Activated CD4-positive, alpha-beta T cell treated with anti-CD3 and anti-CD28 coated beads for 36 hours (primary cell): ENCODE measurements around the gene POLN. TPM values are rescaled to one million over a fixed set of nuclear protein-coding genes. Genes with fewer than 3 reads are reported as not detected.
"Not testable (repeated sequence)": the region's sequence is repeated elsewhere in the genome, so short reads cannot be mapped to it uniquely, and the experiment has no call there.

Experiments used
- ATAC-seq: fragments of 200-7000 bp; cut with Tn5 transposase; one replicate; pipeline ENCODE4 v1.10.0; 2021; ENCODE audit warnings: mild to moderate bottlenecking, moderate library complexity
- CTCF ChIA-PET: fragments of 350-600 bp; sonication (Branson Sonifier 250); formaldehyde crosslinking; loops from one replicate; lab custom pipeline; 2021; ENCODE audit warnings: antibody characterized with exemption; lab: Charles Lee
- POLR2A ChIA-PET: fragments of 350-600 bp; sonication (Branson Sonifier 250); formaldehyde crosslinking; loops from one replicate; lab custom pipeline; 2021; ENCODE audit warnings: antibody characterized with exemption, inconsistent platforms; lab: Charles Lee
- DNase-seq: peaks from one replicate; pipeline ENCODE4 v3.0.0-alpha.2; 2020
- H3K27ac Mint-ChIP-seq: one replicate; pipeline ENCODE4 v1.8.0; 2021; ENCODE audit warnings: mixed read lengths
- H3K27me3 Mint-ChIP-seq: one replicate; pipeline ENCODE4 v1.8.0; 2021; ENCODE audit warnings: mixed read lengths
- H3K36me3 Mint-ChIP-seq: one replicate; pipeline ENCODE4 v1.8.0; 2021; ENCODE audit warnings: low read depth, mixed read lengths
- H3K4me1 Mint-ChIP-seq: one replicate; pipeline ENCODE4 v1.8.0; 2021; ENCODE audit warnings: mixed read lengths
- H3K4me3 Mint-ChIP-seq: one replicate; pipeline ENCODE4 v1.8.0; 2021; ENCODE audit warnings: mild to moderate bottlenecking, moderate library complexity, mixed read lengths
- H3K9me3 Mint-ChIP-seq: one replicate; pipeline ENCODE4 v1.8.0; 2021; ENCODE audit warnings: low read depth, mixed read lengths
- intact Hi-C, 2 experiments: fragments of 100-400 bp; cut with DNase I in 1 of 2; cut with micrococcal nuclease in 1 of 2; formaldehyde crosslinking; loops; one replicate each; pipeline versions ENCODE4 v1.14.2 to v1.15.1; 2022 to 2024; cut with DNase I, micrococcal nuclease
- total RNA-seq, 2 experiments: library from RNA; stranded (reverse); gene quantifications; one replicate each; pipeline ENCODE4 v1.2.3, GENCODE V29; 2021

The POLN gene
- total RNA-seq, 2 experiments from 2014 or later = 2.3 to 3.2 TPM

GRCh38 chr4:2168469-2169319 is 73.2 kb downstream of the POLN start:
- ChIA-PET POLR2A (no interaction called here), CTCF (interaction anchor here (0.6 to 1.0 kb wide), 3 partner anchors 26 to 339 kb away, joined by 3 read pairs; no protein-coding TSS in a partner anchor)
- ATAC-seq (no peak), DNase-seq (no peak)
- intact Hi-C loops = no loop called here
- H3K27ac Mint-ChIP-seq = no peak overlapping the region
- H3K36me3 Mint-ChIP-seq = no peaks in the 10 kb centered on the region
- no peaks in the 10 kb centered on the region for H3K9me3 Mint-ChIP-seq
- H3K27me3 Mint-ChIP-seq = no peaks in the 10 kb centered on the region
- H3K4me3 Mint-ChIP-seq = no peak overlapping the region
- H3K4me1 Mint-ChIP-seq = peaks cover 19% of the 10 kb centered on the region

- Mint-ChIP-seq H3K36me3 (no peaks in the 10 kb centered on the region), H3K27me3 (no peaks in the 10 kb centered on the region), H3K9me3 (no peaks in the 10 kb centered on the region), H3K4me1 (no peaks in the 10 kb centered on the region), H3K4me3 (no peak overlapping the region), H3K27ac (no peak overlapping the region)
- no peak for ATAC-seq
- ChIA-PET POLR2A (no interaction called here), CTCF (interaction anchor here (0.7 kb wide), 1 partner anchor 688 kb away, joined by 4 read pairs; no protein-coding TSS in a partner anchor)
- intact Hi-C loops = no loop called here
- DNase-seq = no peak
Observed at GRCh38 chr4:2166253-2166652, 75.7 kb downstream of the POLN start.

- intact Hi-C loops = no loop called here
- DNase-seq (no peak), ATAC-seq (no peak)
- Mint-ChIP-seq H3K36me3 (no peaks in the 10 kb centered on the region), H3K27ac (no peak overlapping the region), H3K4me1 (no peaks in the 10 kb centered on the region), H3K27me3 (no peaks in the 10 kb centered on the region), H3K9me3 (no peaks in the 10 kb centered on the region), H3K4me3 (no peak overlapping the region)
- POLR2A ChIA-PET = no interaction called here
- CTCF ChIA-PET = no interaction called here
Observed at GRCh38 chr4:2165391-2165790, 76.5 kb downstream of the POLN start.

DNA sequence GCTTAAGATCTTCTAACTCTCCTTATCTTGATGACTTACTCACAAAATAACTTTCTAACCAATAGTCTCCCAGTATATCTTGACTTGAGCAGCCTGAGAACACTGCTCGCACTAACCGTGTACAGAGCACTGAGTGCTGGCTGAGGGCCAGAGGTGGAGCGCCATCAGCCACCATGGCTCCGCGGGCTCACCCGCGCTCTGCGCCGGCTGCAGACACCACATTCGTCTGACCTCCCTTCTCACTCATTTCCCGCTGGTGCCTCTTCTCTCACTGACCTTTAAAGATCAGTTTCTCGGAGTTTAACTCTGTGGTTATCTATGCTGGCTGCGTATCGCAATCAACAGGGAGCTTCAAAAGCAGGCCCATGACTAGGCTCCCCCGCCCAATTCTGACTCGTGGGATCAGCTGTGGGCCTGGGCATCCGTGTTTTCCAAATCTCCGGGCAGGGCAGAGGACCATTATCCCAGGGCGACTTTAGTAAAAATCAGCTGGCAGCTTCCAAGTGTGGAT is 78.6 kb downstream of the POLN start:
- CTCF ChIA-PET = interaction anchor here (0.9 to 1.0 kb wide), 2 partner anchors 13 to 23 kb away, joined by 3 read pairs; no protein-coding TSS in a partner anchor
- ATAC-seq (no peak), DNase-seq (no peak)
- no peaks in the 10 kb centered on the region for H3K4me1 Mint-ChIP-seq
- no peaks in the 10 kb centered on the region for H3K9me3 Mint-ChIP-seq
- H3K4me3 Mint-ChIP-seq = no peak overlapping the region
- H3K27ac Mint-ChIP-seq = no peak overlapping the region
- H3K27me3 Mint-ChIP-seq = no peaks in the 10 kb centered on the region
- intact Hi-C loops = no loop called here
- H3K36me3 Mint-ChIP-seq = no peaks in the 10 kb centered on the region
- POLR2A ChIA-PET = no interaction called here

DNA sequence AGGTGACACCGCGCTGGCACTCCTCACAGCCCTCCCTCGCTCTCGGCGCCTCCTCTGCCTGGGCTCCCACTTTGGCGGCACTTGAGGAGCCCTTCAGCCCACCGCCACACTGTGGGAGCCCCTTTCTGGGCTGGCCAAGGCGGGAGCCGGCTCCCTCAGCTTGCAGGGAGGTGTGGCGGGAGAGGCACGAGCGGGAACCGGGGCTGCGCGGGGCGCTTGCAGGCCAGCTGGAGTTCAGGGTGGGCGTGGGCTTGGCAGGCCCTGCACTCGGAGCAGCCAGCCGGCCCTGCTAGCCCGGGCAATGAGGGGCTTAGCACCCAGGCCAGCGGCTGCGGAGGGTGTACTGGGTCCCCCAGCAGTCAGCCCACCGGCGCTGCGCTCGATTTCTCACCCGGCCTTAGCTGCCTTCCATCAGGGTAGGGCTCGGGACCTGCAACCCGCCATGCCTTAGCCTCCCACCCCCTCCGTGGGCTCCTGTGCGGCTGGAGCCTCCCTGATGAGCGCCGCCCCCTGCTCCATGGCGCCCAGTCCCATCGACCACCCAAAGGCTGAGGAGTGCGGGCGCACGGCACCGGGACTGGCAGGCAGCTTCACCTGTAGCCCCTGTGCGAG is 80.7 kb downstream of the POLN start:
- ATAC-seq, H3K4me1 Mint-ChIP-seq, POLR2A ChIA-PET, CTCF ChIA-PET, H3K9me3 Mint-ChIP-seq, H3K27me3 Mint-ChIP-seq, H3K36me3 Mint-ChIP-seq, intact Hi-C loops, H3K4me3 Mint-ChIP-seq, H3K27ac Mint-ChIP-seq, DNase-seq: not testable (repeated sequence)

DNA sequence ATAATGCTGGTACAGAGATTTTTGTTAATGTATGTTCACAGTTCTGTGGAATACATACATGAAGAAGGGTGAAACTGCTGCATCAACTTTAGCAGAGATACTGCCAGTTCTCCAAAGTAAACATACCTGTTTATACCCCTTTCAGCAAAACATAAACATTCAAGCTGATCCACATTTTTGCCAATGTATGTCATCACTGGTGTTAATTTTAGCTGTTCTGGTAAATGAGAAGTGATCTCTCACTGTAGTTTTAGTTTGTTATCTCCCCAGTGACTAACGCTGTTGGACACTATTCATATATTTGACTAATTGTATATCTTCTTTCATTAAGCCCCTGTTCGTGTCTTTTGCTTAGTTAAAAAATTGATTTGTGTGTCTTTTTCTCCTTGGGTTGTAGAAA is 82.0 kb downstream of the POLN start:
- no peak for ATAC-seq
- no peaks in the 10 kb centered on the region for H3K27me3 Mint-ChIP-seq
- H3K4me3 Mint-ChIP-seq = no peak overlapping the region
- no peaks in the 10 kb centered on the region for H3K4me1 Mint-ChIP-seq
- no peak overlapping the region for H3K27ac Mint-ChIP-seq
- POLR2A ChIA-PET = no interaction called here
- no peak for DNase-seq
- no peaks in the 10 kb centered on the region for H3K36me3 Mint-ChIP-seq
- intact Hi-C loops = no loop called here
- no peaks in the 10 kb centered on the region for H3K9me3 Mint-ChIP-seq
- CTCF ChIA-PET = interaction anchor here (0.7 kb wide), 1 partner anchor 63 kb away, joined by 3 read pairs; no protein-coding TSS in a partner anchor

GRCh38 chr4:2155246-2155645 is 86.7 kb downstream of the POLN start:
- no peak overlapping the region for H3K27ac Mint-ChIP-seq
- H3K4me1 Mint-ChIP-seq = no peaks in the 10 kb centered on the region
- no peaks in the 10 kb centered on the region for H3K36me3 Mint-ChIP-seq
- POLR2A ChIA-PET = no interaction called here
- H3K27me3 Mint-ChIP-seq = no peaks in the 10 kb centered on the region
- no peak overlapping the region for H3K4me3 Mint-ChIP-seq
- CTCF ChIA-PET = no interaction called here
- ATAC-seq = no peak
- DNase-seq = no peak
- intact Hi-C loops = no loop called here
- peaks cover 2% of the 10 kb centered on the region for H3K9me3 Mint-ChIP-seq

DNA sequence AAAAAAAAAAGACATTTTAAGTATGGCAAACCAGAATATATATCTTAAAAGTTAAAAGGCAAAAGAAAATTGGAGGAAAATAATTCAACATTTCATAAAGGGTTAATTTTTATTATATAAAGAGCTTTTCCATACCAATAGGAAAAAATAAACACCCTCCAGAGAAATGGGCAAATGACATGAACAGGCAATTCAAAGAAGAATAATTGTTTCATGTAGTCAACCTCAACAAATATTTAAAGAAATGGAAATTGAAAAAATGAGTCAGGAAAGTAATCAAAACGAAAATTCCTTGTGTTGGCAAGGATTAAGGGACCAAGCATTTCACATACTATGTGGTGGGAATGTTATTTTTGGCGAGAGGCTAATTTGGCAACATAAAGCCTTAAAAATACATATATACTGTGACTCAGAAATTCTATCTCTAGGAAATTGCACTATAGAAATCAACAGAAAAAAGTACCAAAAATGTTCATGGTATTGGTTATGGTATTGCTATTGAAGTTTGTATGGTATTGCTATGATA is 87.6 kb downstream of the POLN start:
- intact Hi-C loops = no loop called here
- ATAC-seq (no peak), DNase-seq (no peak)
- Mint-ChIP-seq H3K27me3 (no peaks in the 10 kb centered on the region), H3K4me3 (no peak overlapping the region), H3K27ac (no peak overlapping the region), H3K36me3 (no peaks in the 10 kb centered on the region), H3K4me1 (no peaks in the 10 kb centered on the region), H3K9me3 (peaks cover 2% of the 10 kb centered on the region)
- ChIA-PET CTCF (interaction anchor here (1.1 kb wide), 1 partner anchor 67 kb away, joined by 3 read pairs; no protein-coding TSS in a partner anchor), POLR2A (no interaction called here)

DNA sequence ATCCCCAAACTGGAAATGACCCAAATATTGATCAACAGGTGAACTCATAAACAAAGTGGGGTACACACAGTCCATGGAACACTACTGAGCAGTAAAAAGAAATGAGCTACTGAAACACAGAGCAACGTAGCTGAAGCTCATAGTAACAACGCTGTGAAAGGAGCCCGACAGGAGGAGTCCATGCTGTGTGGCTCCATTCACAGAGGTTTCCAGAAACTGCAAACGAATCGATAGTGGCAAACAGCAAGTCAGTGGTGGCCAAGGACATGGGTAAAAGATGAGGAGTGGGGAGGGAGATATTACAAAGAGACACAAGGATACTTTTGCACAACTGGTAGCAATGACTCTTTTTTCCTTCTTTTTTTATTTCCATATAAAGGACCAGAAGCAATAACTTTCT is 90.4 kb downstream of the POLN start:
- intact Hi-C loops = no loop called here
- no peak overlapping the region for H3K27ac Mint-ChIP-seq
- H3K4me3 Mint-ChIP-seq = no peak overlapping the region
- CTCF ChIA-PET = interaction anchor here (1.7 kb wide), 1 partner anchor 19 kb away, joined by 5 read pairs; no protein-coding TSS in a partner anchor
- POLR2A ChIA-PET = no interaction called here
- H3K9me3 Mint-ChIP-seq = peaks cover 2% of the 10 kb centered on the region
- no peaks in the 10 kb centered on the region for H3K4me1 Mint-ChIP-seq
- ATAC-seq (no peak), DNase-seq (no peak)
- peaks cover 2% of the 10 kb centered on the region for H3K27me3 Mint-ChIP-seq
- no peaks in the 10 kb centered on the region for H3K36me3 Mint-ChIP-seq

- ChIA-PET CTCF (interaction anchor here (0.6 kb wide), 2 partner anchors 33 to 137 kb away, joined by 3 to 4 read pairs; no protein-coding TSS in a partner anchor), POLR2A (no interaction called here)
- intact Hi-C loops = no loop called here
- no peak overlapping the region for H3K4me3 Mint-ChIP-seq
- ATAC-seq (no peak), DNase-seq (no peak)
- peaks cover 2% of the 10 kb centered on the region for H3K9me3 Mint-ChIP-seq
- no peaks in the 10 kb centered on the region for H3K4me1 Mint-ChIP-seq
- peaks cover 2% of the 10 kb centered on the region for H3K27me3 Mint-ChIP-seq
- H3K36me3 Mint-ChIP-seq = no peaks in the 10 kb centered on the region
- H3K27ac Mint-ChIP-seq = no peak overlapping the region
Observed at GRCh38 chr4:2150076-2150475, 91.8 kb downstream of the POLN start.

DNA sequence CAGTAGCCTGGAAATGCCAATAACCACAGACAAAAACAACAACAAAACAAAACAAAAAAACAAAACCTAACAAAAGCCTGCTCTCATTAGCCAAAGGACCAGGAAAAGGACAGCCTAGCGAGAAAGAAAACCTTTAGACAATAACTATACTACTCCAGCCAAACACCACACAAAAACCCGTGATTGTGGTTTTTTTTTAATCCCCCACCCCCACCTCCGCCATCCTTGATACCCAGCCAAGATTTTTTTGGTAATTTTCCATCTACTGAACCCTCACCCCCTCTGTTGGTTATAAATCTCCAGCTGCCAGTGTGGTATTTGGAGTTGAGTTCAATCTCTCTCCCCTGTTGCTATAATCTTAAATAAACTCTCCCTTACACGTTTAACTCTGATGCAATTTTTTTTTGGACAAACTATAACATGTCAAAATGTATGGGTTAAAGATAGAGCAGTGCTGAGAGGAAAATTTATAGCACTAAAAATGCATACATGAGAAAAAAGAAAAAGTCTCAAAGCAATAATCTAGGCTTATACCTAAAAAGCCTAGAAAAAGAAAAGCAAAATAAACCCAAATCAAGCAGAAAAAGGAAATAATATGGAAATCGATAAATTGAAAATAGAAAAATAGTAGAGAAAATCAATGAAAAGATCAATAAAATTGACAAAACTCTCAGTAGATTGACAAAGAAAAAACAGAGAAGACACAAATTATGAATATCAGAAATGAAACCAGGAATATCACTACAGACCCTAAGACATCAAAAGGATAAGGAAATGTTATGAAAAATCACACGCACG is 99.1 kb downstream of the POLN start:
- intact Hi-C loops = no loop called here
- Mint-ChIP-seq H3K4me3 (no peak overlapping the region), H3K27me3 (peaks cover 2% of the 10 kb centered on the region), H3K27ac (peak overlapping the region; percentile 75), H3K9me3 (no peaks in the 10 kb centered on the region), H3K36me3 (no peaks in the 10 kb centered on the region), H3K4me1 (peaks cover 24% of the 10 kb centered on the region)
- ChIA-PET CTCF (interaction anchor here (0.7 to 1.0 kb wide), 3 partner anchors 14 to 37 kb away, joined by 3 read pairs; no protein-coding TSS in a partner anchor), POLR2A (no interaction called here)
- ATAC-seq (no peak), DNase-seq (no peak)
